ENCODE measurements around the gene DDC.
A peak's percentile ranks its signal among the peaks of the same experiment; 100 is the strongest.

DDC gene

DNA sequence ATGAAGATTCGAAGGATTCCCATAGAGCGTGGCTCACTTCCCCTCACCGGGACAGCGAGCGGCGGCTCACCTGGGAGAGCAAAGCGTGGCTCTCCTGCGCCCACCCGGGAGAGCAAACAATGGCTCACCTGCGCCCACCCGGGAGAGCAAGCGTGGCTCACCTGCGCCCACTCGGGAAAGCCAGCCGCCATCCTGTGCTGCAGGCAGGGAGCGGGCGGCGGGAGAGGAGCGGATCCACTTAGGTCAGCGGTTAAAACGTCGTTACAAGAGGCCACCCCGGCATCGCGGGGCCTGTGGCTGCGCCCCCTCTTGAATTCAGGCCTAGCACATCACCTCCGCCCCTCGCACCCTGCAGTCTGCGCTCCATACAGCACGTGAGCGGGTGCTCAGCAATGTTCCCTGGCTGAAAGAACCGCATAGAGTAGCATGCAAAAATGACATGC is 114.6 kb downstream of the DDC start:
- no peak for TF ChIP-seq CTCF (IDR thresholded peaks at IDR 0.05; ENCODE audit: borderline replicate concordance, insufficient read depth, low read depth, low read length)
- peak overlapping the region; percentile 61 for H3K4me3 ChIP-seq (ENCODE audit: low read depth, low read length)

- no peak for TF ChIP-seq CTCF (IDR thresholded peaks at IDR 0.05; ENCODE audit: borderline replicate concordance, insufficient read depth, low read depth, low read length)
- H3K4me3 ChIP-seq (ENCODE audit: low read depth, low read length): peak within 1 kb of the TSS; percentile 61
Measured at GRCh38 chr7:50449881-50450589, 115.2 kb downstream of the DDC start, which contains the start of gene FIGNL1. Gene FIGNL1 (minus strand): TSS chr7:50450350. CDS start chr7:50447287, 3,063 bp downstream.

GRCh38 chr7:50449501-50449880 is 115.7 kb downstream of the DDC start:
- H3K4me3 ChIP-seq (ENCODE audit: low read depth, low read length): peak overlapping the region; percentile 61
- no peak for TF ChIP-seq CTCF (IDR thresholded peaks at IDR 0.05; ENCODE audit: borderline replicate concordance, insufficient read depth, low read depth, low read length)

- no peak overlapping the region for H3K4me3 ChIP-seq (ENCODE audit: low read depth, low read length)
- no peak for TF ChIP-seq CTCF (IDR thresholded peaks at IDR 0.05; ENCODE audit: borderline replicate concordance, insufficient read depth, low read depth, low read length)
Measured at GRCh38 chr7:50448823-50449222, 116.4 kb downstream of the DDC start.

- TF ChIP-seq CTCF (IDR thresholded peaks at IDR 0.05; ENCODE audit: borderline replicate concordance, insufficient read depth, low read depth, low read length): no peak
Measured at GRCh38 chr7:50446542-50446960, 118.7 kb downstream of the DDC start.

GRCh38 chr7:50436133-50436806 is 128.9 kb downstream of the DDC start:
- no peak overlapping the region for H3K4me3 ChIP-seq (ENCODE audit: low read depth, low read length)
- TF ChIP-seq CTCF (IDR thresholded peaks at IDR 0.05; ENCODE audit: borderline replicate concordance, insufficient read depth, low read depth, low read length): no peak

More at GRCh38 chr7:50446542-50446960, 118.7 kb downstream of the DDC start:
- no peak overlapping the region for H3K4me3 ChIP-seq (ENCODE audit: low read depth, low read length)
